Activated T-cell treated with anti-CD3 and anti-CD28 coated beads for 24 hours (primary cell): ENCODE measurements around the gene GIMAP8.
A peak's percentile ranks its signal among the peaks of the same experiment; 100 is the strongest.

Experiments
- DNase-seq: peaks from one replicate; pipeline ENCODE4 v3.0.0-alpha.2; 2020; ENCODE audit warnings: low read depth

GIMAP8 gene

GRCh38 chr7:150450491-150451001 is at the start of gene GIMAP8:
Gene GIMAP8 (plus strand): TSS chr7:150450630. CDS start chr7:150466699, 16,069 bp downstream.
- DNase-seq = peak; percentile 46

- DNase-seq = no peak
Measured at GRCh38 chr7:150400788-150401423, 49.5 kb upstream of the GIMAP8 start.

GRCh38 chr7:150401424-150401790 is 49.0 kb upstream of the GIMAP8 start:
- DNase-seq = no peak

GRCh38 chr7:150401861-150402631 is 48.4 kb upstream of the GIMAP8 start:
- DNase-seq = no peak

- no peak for DNase-seq
Measured at GRCh38 chr7:150402671-150403321, 47.6 kb upstream of the GIMAP8 start.

GRCh38 chr7:150403376-150404171 is 46.9 kb upstream of the GIMAP8 start:
- no peak for DNase-seq

GRCh38 chr7:150404172-150404804 is 46.1 kb upstream of the GIMAP8 start:
- no peak for DNase-seq

- DNase-seq = peak; percentile 61
Measured at GRCh38 chr7:150404805-150405583, 45.4 kb upstream of the GIMAP8 start.

GRCh38 chr7:150405584-150406311 is 44.7 kb upstream of the GIMAP8 start:
- DNase-seq = peak; percentile 14

- DNase-seq = no peak
Measured at GRCh38 chr7:150406312-150406566, 44.2 kb upstream of the GIMAP8 start.

- no peak for DNase-seq
Measured at GRCh38 chr7:150406567-150407421, 43.6 kb upstream of the GIMAP8 start.

GRCh38 chr7:150407588-150408392 is 42.6 kb upstream of the GIMAP8 start:
- no peak for DNase-seq

- no peak for DNase-seq
Measured at GRCh38 chr7:150408393-150409299, 41.8 kb upstream of the GIMAP8 start.

- no peak for DNase-seq
Measured at GRCh38 chr7:150409300-150410030, 41.0 kb upstream of the GIMAP8 start.

- DNase-seq = no peak
Measured at GRCh38 chr7:150410131-150410530, 40.3 kb upstream of the GIMAP8 start.

GRCh38 chr7:150410680-150411346 is 39.6 kb upstream of the GIMAP8 start:
- DNase-seq = no peak
